Stomach smooth muscle (tissue), 2 donors: Measurements from ENCODE around the gene MDFIC2.

Experiments
- H3K27ac ChIP-seq: one replicate; pipeline ENCODE4 v1.7.0; 2013; ENCODE audit warnings: mild to moderate bottlenecking, low read length, inconsistent platforms
- H3K27me3 ChIP-seq, 2 donors: one replicate each; pipeline ENCODE4 v1.7.0; 2013; ENCODE audit warnings: low read length in 2 of 2; ENCODE audit not compliant: insufficient read depth in 2 of 2, control insufficient read depth in 1 of 2
- H3K36me3 ChIP-seq, 2 donors: one replicate each; pipeline ENCODE4 v1.7.0; 2013; ENCODE audit warnings: low read length in 2 of 2; ENCODE audit not compliant: control insufficient read depth in 2 of 2, insufficient read depth in 2 of 2
- H3K4me1 ChIP-seq: one replicate; pipeline ENCODE4 v1.7.0; 2013; ENCODE audit warnings: low read length; ENCODE audit not compliant: control insufficient read depth, insufficient read depth
- H3K4me3 ChIP-seq, 2 donors: one replicate each; pipeline ENCODE4 v1.7.0; 2013; ENCODE audit warnings: low read length in 2 of 2
- H3K9ac ChIP-seq, 2 donors: one replicate each; pipeline ENCODE4 v1.7.0; 2013; ENCODE audit warnings: low read length in 2 of 2, mild to moderate bottlenecking in 1 of 2
- H3K9me3 ChIP-seq, 2 donors: one replicate each; pipeline ENCODE4 v1.7.0; 2013; ENCODE audit warnings: low read length in 2 of 2; ENCODE audit not compliant: control insufficient read depth in 2 of 2
- donor health status: healthy.
- donor health status: Pancreatic carcinoma.

Gene MDFIC2

GRCh38 chr3:70182166-70182565, 130.3 kb downstream of the MDFIC2 start:
- H3K9ac ChIP-seq, result no peak overlapping the region
- peaks cover 3% of the 10 kb centered on the region for H3K4me1 ChIP-seq
- no peaks in the 10 kb centered on the region for H3K27me3 ChIP-seq
- no peaks in the 10 kb centered on the region for H3K9me3 ChIP-seq
- H3K4me3 ChIP-seq, result no peak overlapping the region
- no peaks in the 10 kb centered on the region for H3K36me3 ChIP-seq
- H3K27ac ChIP-seq, result no peak overlapping the region

- Histone ChIP-seq H3K4me1 (peaks cover 3% of the 10 kb centered on the region), H3K27me3 (no peaks in the 10 kb centered on the region), H3K9me3 (no peaks in the 10 kb centered on the region), H3K9ac (no peak overlapping the region), H3K36me3 (no peaks in the 10 kb centered on the region), H3K27ac (no peak overlapping the region), H3K4me3 (no peak overlapping the region)
Measured at GRCh38 chr3:70180664-70181063, 131.8 kb downstream of the MDFIC2 start.

- Histone ChIP-seq H3K27ac (no peak overlapping the region), H3K36me3 (no peaks in the 10 kb centered on the region), H3K4me1 (peaks cover 3% of the 10 kb centered on the region), H3K9me3 (no peaks in the 10 kb centered on the region), H3K27me3 (no peaks in the 10 kb centered on the region), H3K4me3 (no peak overlapping the region), H3K9ac (no peak overlapping the region)
Measured at GRCh38 chr3:70179111-70179510, 133.3 kb downstream of the MDFIC2 start.

- Histone ChIP-seq H3K9me3 (no peaks in the 10 kb centered on the region), H3K9ac (no peak overlapping the region), H3K27me3 (no peaks in the 10 kb centered on the region), H3K4me3 (no peak overlapping the region), H3K36me3 (no peaks in the 10 kb centered on the region), H3K27ac (no peak overlapping the region), H3K4me1 (peaks cover 3% of the 10 kb centered on the region)
Measured at GRCh38 chr3:70177881-70178645, 134.4 kb downstream of the MDFIC2 start.

GRCh38 chr3:70176224-70176623, 136.2 kb downstream of the MDFIC2 start:
- no peak overlapping the region for H3K4me3 ChIP-seq
- no peaks in the 10 kb centered on the region for H3K4me1 ChIP-seq
- no peak overlapping the region for H3K9ac ChIP-seq
- H3K27ac ChIP-seq, result no peak overlapping the region
- no peaks in the 10 kb centered on the region for H3K36me3 ChIP-seq
- H3K27me3 ChIP-seq, result no peaks in the 10 kb centered on the region
- no peaks in the 10 kb centered on the region for H3K9me3 ChIP-seq

GRCh38 chr3:70156808-70157207, 155.6 kb downstream of the MDFIC2 start:
- Histone ChIP-seq H3K9me3 (no peaks in the 10 kb centered on the region), H3K4me1 (no peaks in the 10 kb centered on the region), H3K36me3 (no peaks in the 10 kb centered on the region), H3K27ac (no peak overlapping the region), H3K9ac (no peak overlapping the region), H3K4me3 (no peak overlapping the region), H3K27me3 (no peaks in the 10 kb centered on the region)

- Histone ChIP-seq H3K4me3 (no peak overlapping the region), H3K9ac (no peak overlapping the region)
Measured at GRCh38 chr3:70150599-70150998, 161.8 kb downstream of the MDFIC2 start.

GRCh38 chr3:70149714-70150400, 162.6 kb downstream of the MDFIC2 start:
- Histone ChIP-seq H3K4me1 (no peaks in the 10 kb centered on the region), H3K27me3 (no peaks in the 10 kb centered on the region), H3K27ac (no peak overlapping the region), H3K9me3 (no peaks in the 10 kb centered on the region), H3K9ac (no peak overlapping the region), H3K36me3 (no peaks in the 10 kb centered on the region), H3K4me3 (no peak overlapping the region)

More at GRCh38 chr3:70150599-70150998, 161.8 kb downstream of the MDFIC2 start:
- no peaks in the 10 kb centered on the region for H3K36me3 ChIP-seq
- H3K4me1 ChIP-seq, result no peaks in the 10 kb centered on the region
- H3K27ac ChIP-seq, result no peak overlapping the region
- no peaks in the 10 kb centered on the region for H3K9me3 ChIP-seq
- no peaks in the 10 kb centered on the region for H3K27me3 ChIP-seq
